Glomerular visceral epithelial cell (primary cell): ENCODE results near the gene RDH5.

Experiments used
- DNase-seq: peaks from one replicate; pipeline ENCODE4 v3.0.0-alpha.2; 2016; ENCODE audit errors: extremely low spot score

Gene RDH5

GRCh38 chr12:55696141-55696540, 24.1 kb upstream of the RDH5 start:
- DNase-seq: no peak

GRCh38 chr12:55696796-55697462, 23.3 kb upstream of the RDH5 start:
- DNase-seq: no peak

- no peak for DNase-seq
These were observed 22.5 kb upstream of the RDH5 start for GRCh38 chr12:55697686-55698085.

GRCh38 chr12:55698241-55698955, 21.8 kb upstream of the RDH5 start:
- no peak for DNase-seq

GRCh38 chr12:55698965-55699364, 21.2 kb upstream of the RDH5 start:
- DNase-seq: no peak

GRCh38 chr12:55699471-55700055, 20.6 kb upstream of the RDH5 start:
- DNase-seq: no peak

GRCh38 chr12:55700255-55701018, 19.8 kb upstream of the RDH5 start:
- DNase-seq: peak; percentile 58

GRCh38 chr12:55702861-55703260, 17.3 kb upstream of the RDH5 start:
- DNase-seq: no peak

- DNase-seq: no peak
These were observed 16.9 kb upstream of the RDH5 start for GRCh38 chr12:55703288-55703687.

GRCh38 chr12:55703901-55704761, 16.1 kb upstream of the RDH5 start:
- no peak for DNase-seq

GRCh38 chr12:55704824-55705718, 15.1 kb upstream of the RDH5 start:
- DNase-seq: no peak

GRCh38 chr12:55705782-55706402, 14.3 kb upstream of the RDH5 start:
- no peak for DNase-seq

- DNase-seq: no peak
These were observed 13.5 kb upstream of the RDH5 start for GRCh38 chr12:55706568-55707218.

- DNase-seq: no peak
These were observed 12.9 kb upstream of the RDH5 start for GRCh38 chr12:55707219-55707671.

GRCh38 chr12:55707841-55708694, 12.1 kb upstream of the RDH5 start, which contains the start of gene ITGA7:
TSS of gene ITGA7 (minus strand) at chr12:55707904. CDS start at chr12:55707682, 222 bp downstream.
- peak; percentile 36 for DNase-seq

- DNase-seq: no peak
These were observed 11.4 kb upstream of the RDH5 start for GRCh38 chr12:55708695-55709233.

GRCh38 chr12:55711786-55712553, 8.2 kb upstream of the RDH5 start:
- no peak for DNase-seq
